ENCODE measurements around the gene INCENP.

INCENP gene

GRCh38 chr11:62171261-62171723, 47.5 kb downstream of the INCENP start:
- peak; percentile 70 for TF ChIP-seq CTCF (IDR thresholded peaks at IDR 0.05; ENCODE audit: low read depth, low read length, missing control alignments)
- H3K4me3 ChIP-seq (ENCODE audit: low read depth, low read length), result no peak overlapping the region
- DNase-seq (ENCODE audit: low read depth), result peak; percentile 46

GRCh38 chr11:62172294-62172693, 48.5 kb downstream of the INCENP start:
- no peak overlapping the region for H3K4me3 ChIP-seq (ENCODE audit: low read depth, low read length)
- no peak for DNase-seq (ENCODE audit: low read depth)
- no peak for TF ChIP-seq CTCF (IDR thresholded peaks at IDR 0.05; ENCODE audit: low read depth, low read length, missing control alignments)

GRCh38 chr11:62176766-62177165, 53.0 kb downstream of the INCENP start:
- TF ChIP-seq CTCF (IDR thresholded peaks at IDR 0.05; ENCODE audit: low read depth, low read length, missing control alignments), result no peak
- H3K4me3 ChIP-seq (ENCODE audit: low read depth, low read length), result no peak overlapping the region
- no peak for DNase-seq (ENCODE audit: low read depth)

GRCh38 chr11:62179995-62180394, 56.2 kb downstream of the INCENP start:
- no peak for TF ChIP-seq CTCF (IDR thresholded peaks at IDR 0.05; ENCODE audit: low read depth, low read length, missing control alignments)
- no peak for DNase-seq (ENCODE audit: low read depth)
- no peak overlapping the region for H3K4me3 ChIP-seq (ENCODE audit: low read depth, low read length)

GRCh38 chr11:62181097-62181496, 57.3 kb downstream of the INCENP start:
- no peak for TF ChIP-seq CTCF (IDR thresholded peaks at IDR 0.05; ENCODE audit: low read depth, low read length, missing control alignments)
- H3K4me3 ChIP-seq (ENCODE audit: low read depth, low read length), result no peak overlapping the region

GRCh38 chr11:62182147-62182891, 58.5 kb downstream of the INCENP start:
- no peak for DNase-seq (ENCODE audit: low read depth)
- no peak for TF ChIP-seq CTCF (IDR thresholded peaks at IDR 0.05; ENCODE audit: low read depth, low read length, missing control alignments)
- H3K4me3 ChIP-seq (ENCODE audit: low read depth, low read length), result no peak overlapping the region

More at GRCh38 chr11:62181097-62181496, 57.3 kb downstream of the INCENP start:
- no peak for DNase-seq (ENCODE audit: low read depth)

- no peak for TF ChIP-seq CTCF (IDR thresholded peaks at IDR 0.05; ENCODE audit: low read depth, low read length, missing control alignments)
- no peak for DNase-seq (ENCODE audit: low read depth)
- no peak overlapping the region for H3K4me3 ChIP-seq (ENCODE audit: low read depth, low read length)
Measured at GRCh38 chr11:62186195-62186594, 62.4 kb downstream of the INCENP start.
